K562 (cell line): ENCODE data around the gene HMOX2.

ENCODE experiments used
- CEBPB ChIP-seq: fragments of 450-650 bp; IDR thresholded peaks from 2 replicates; pipeline ENCODE4 v1.6.1; 2016; ENCODE audit warnings: missing genetic modification characterization, missing compliant biosample characterization
- EP400 ChIP-seq: fragments of 450-650 bp; IDR thresholded peaks from 2 replicates; pipeline ENCODE4 v1.6.1; 2017; ENCODE audit warnings: antibody characterized with exemption, mild to moderate bottlenecking, moderate library complexity
- NR1H2 ChIP-seq: sonication (generic); formaldehyde crosslinking; IDR thresholded peaks from 2 replicates; pipeline ENCODE4 v1.4.0; 2020; ENCODE audit warnings: mild to moderate bottlenecking, missing genetic modification reagents
- POLR2AphosphoS5 ChIP-seq: IDR thresholded peaks from 2 replicates; pipeline ENCODE4 v1.6.1; 2011; ENCODE audit warnings: mild to moderate bottlenecking, low read depth, low read length, moderate library complexity; ENCODE audit not compliant: control insufficient read depth, insufficient read depth
- SIN3A ChIP-seq, 2 experiments: fragments of 150-350 bp in 1 of 2; IDR thresholded peaks; 2 replicates each; pipeline ENCODE4 v1.6.1; 2011 to 2016; ENCODE audit warnings: borderline replicate concordance in 2 of 2, low read depth in 2 of 2, low read length in 2 of 2, mild to moderate bottlenecking in 2 of 2, moderate library complexity in 2 of 2; ENCODE audit not compliant: control insufficient read depth in 1 of 2
- TF ChIP-seq, protein P1 (sequence below), 3 experiments: IDR thresholded peaks in 2 of 3; conservative IDR thresholded peaks in 1 of 3; 2 replicates each; pipeline ENCODE4 v1.5.1; 2011 to 2012; ENCODE audit warnings: low read length in 3 of 3, mild to moderate bottlenecking in 3 of 3, control low read depth in 2 of 3, improper control_type of control experiment in 1 of 3, inconsistent platforms in 1 of 3, low read depth in 1 of 3, mixed read lengths in 1 of 3, moderate library complexity in 1 of 3; ENCODE audit not compliant: insufficient read depth in 2 of 3
- TF ChIP-seq, protein P2 (sequence below): sonication (generic); formaldehyde crosslinking; IDR thresholded peaks from 2 replicates; pipeline ENCODE4 v1.9.0; 2022; ENCODE audit warnings: mild to moderate bottlenecking, missing genetic modification reagents
- TF ChIP-seq, protein P3 (sequence below): fragments of 200-800 bp; sonication (Bioruptor generic); IDR thresholded peaks from 2 replicates; pipeline ENCODE4 v1.6.1; 2016; ENCODE audit warnings: missing genetic modification characterization, missing compliant biosample characterization

DNA sequence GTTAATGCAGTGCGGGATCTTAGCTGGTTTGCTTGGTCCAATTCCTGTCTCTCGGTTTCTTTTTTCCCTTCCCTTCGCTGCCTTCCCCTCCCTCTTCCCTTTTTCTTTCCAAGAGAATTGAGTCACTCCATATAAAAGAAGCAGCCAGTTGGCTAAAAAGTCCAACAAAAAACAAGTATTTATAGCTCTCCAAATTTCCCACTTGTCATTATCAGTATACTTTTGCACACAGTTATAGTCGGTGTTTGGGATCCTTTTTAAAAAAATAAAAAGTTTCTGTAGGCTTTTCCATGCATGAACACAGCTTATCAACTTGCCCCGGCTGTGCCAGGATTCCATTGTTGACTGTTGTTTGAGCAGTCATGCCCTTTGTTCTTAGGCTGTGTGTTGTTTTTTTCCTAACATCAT, 24.9 kb downstream of the HMOX2 start:
- TF ChIP-seq, protein P1, sequence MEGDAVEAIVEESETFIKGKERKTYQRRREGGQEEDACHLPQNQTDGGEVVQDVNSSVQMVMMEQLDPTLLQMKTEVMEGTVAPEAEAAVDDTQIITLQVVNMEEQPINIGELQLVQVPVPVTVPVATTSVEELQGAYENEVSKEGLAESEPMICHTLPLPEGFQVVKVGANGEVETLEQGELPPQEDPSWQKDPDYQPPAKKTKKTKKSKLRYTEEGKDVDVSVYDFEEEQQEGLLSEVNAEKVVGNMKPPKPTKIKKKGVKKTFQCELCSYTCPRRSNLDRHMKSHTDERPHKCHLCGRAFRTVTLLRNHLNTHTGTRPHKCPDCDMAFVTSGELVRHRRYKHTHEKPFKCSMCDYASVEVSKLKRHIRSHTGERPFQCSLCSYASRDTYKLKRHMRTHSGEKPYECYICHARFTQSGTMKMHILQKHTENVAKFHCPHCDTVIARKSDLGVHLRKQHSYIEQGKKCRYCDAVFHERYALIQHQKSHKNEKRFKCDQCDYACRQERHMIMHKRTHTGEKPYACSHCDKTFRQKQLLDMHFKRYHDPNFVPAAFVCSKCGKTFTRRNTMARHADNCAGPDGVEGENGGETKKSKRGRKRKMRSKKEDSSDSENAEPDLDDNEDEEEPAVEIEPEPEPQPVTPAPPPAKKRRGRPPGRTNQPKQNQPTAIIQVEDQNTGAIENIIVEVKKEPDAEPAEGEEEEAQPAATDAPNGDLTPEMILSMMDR (IDR thresholded peaks at IDR 0.05 in 2 of 3, conservative IDR thresholded peaks at IDR 0.05 in 1 of 3; ENCODE audit: insufficient read depth in 2 of 3, low read depth in 1 of 3, low read length in 3 of 3) = no peak
- TF ChIP-seq SIN3A (IDR thresholded peaks at IDR 0.05; ENCODE audit: borderline replicate concordance in 2 of 2, control insufficient read depth in 1 of 2, low read depth in 2 of 2, low read length in 2 of 2) (no peak), POLR2AphosphoS5 (no peak), NR1H2 (CRISPR knock-in tag) (no peak), CEBPB (tag) (no peak), EP400 (no peak)
- TF ChIP-seq, protein P2, sequence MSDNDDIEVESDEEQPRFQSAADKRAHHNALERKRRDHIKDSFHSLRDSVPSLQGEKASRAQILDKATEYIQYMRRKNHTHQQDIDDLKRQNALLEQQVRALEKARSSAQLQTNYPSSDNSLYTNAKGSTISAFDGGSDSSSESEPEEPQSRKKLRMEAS = no peak
- TF ChIP-seq, protein P3, sequence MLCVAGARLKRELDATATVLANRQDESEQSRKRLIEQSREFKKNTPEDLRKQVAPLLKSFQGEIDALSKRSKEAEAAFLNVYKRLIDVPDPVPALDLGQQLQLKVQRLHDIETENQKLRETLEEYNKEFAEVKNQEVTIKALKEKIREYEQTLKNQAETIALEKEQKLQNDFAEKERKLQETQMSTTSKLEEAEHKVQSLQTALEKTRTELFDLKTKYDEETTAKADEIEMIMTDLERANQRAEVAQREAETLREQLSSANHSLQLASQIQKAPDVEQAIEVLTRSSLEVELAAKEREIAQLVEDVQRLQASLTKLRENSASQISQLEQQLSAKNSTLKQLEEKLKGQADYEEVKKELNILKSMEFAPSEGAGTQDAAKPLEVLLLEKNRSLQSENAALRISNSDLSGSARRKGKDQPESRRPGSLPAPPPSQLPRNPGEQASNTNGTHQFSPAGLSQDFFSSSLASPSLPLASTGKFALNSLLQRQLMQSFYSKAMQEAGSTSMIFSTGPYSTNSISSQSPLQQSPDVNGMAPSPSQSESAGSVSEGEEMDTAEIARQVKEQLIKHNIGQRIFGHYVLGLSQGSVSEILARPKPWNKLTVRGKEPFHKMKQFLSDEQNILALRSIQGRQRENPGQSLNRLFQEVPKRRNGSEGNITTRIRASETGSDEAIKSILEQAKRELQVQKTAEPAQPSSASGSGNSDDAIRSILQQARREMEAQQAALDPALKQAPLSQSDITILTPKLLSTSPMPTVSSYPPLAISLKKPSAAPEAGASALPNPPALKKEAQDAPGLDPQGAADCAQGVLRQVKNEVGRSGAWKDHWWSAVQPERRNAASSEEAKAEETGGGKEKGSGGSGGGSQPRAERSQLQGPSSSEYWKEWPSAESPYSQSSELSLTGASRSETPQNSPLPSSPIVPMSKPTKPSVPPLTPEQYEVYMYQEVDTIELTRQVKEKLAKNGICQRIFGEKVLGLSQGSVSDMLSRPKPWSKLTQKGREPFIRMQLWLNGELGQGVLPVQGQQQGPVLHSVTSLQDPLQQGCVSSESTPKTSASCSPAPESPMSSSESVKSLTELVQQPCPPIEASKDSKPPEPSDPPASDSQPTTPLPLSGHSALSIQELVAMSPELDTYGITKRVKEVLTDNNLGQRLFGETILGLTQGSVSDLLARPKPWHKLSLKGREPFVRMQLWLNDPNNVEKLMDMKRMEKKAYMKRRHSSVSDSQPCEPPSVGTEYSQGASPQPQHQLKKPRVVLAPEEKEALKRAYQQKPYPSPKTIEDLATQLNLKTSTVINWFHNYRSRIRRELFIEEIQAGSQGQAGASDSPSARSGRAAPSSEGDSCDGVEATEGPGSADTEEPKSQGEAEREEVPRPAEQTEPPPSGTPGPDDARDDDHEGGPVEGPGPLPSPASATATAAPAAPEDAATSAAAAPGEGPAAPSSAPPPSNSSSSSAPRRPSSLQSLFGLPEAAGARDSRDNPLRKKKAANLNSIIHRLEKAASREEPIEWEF (CRISPR knock-in tag) = no peak
